AG04449 (cell line): ENCODE data around the gene RDH5.

Experiments
- CTCF ChIA-PET: fragments of 350-600 bp; formaldehyde crosslinking; extraction: SDS; loops from one replicate; lab custom pipeline; 2021; ENCODE audit warnings: antibody characterized with exemption; lab: Yijun Ruan, JAX
- POLR2A ChIA-PET: fragments of 400-600, 350-600 bp; formaldehyde crosslinking; extraction: SDS; loops from one replicate; lab custom pipeline; 2020; ENCODE audit warnings: antibody characterized with exemption, inconsistent platforms; lab: Yijun Ruan, JAX
- DNase-seq: peaks from one replicate; pipeline ENCODE4 v3.0.0-alpha.2; 2010; ENCODE audit warnings: low read depth, low spot score
- H3K4me3 ChIP-seq: 2 replicates; pipeline ENCODE4 v1.5.1; 2011; ENCODE audit warnings: low read depth, mild to moderate bottlenecking, control low read depth, low read length
- CTCF ChIP-seq: IDR thresholded peaks from one replicate; pipeline ENCODE4 v1.5.1; 2011; ENCODE audit warnings: mild to moderate bottlenecking, moderate library complexity, low read length, control low read depth, inconsistent platforms; ENCODE audit not compliant: insufficient read depth; ENCODE audit errors: missing control alignments

Gene RDH5

GRCh38 chr12:55725556-55725955 is 5.4 kb downstream of the RDH5 start:
- ChIA-PET CTCF (interaction anchor here (0.6 to 7.1 kb wide), 7 partner anchors 9 to 304 kb away, joined by 3 to 79 read pairs (median 3); partner anchors contain the start of gene BLOC1S1), POLR2A (no interaction called here)
- no peak for TF ChIP-seq CTCF
- DNase-seq = no peak
- peak overlapping the region; percentile 23 for H3K4me3 ChIP-seq

GRCh38 chr12:55726971-55727370 is 6.8 kb downstream of the RDH5 start:
- ChIA-PET POLR2A (no interaction called here), CTCF (interaction anchor here (4.3 kb wide), 1 partner anchor 12 kb away, joined by 63 read pairs; no protein-coding TSS in a partner anchor)
- DNase-seq = no peak
- H3K4me3 ChIP-seq = peak overlapping the region; percentile 88
- no peak for TF ChIP-seq CTCF

GRCh38 chr12:55727643-55728185 is 7.5 kb downstream of the RDH5 start:
- no peak for TF ChIP-seq CTCF
- peak overlapping the region; percentile 88 for H3K4me3 ChIP-seq
- ChIA-PET CTCF (interaction anchor here (4.3 kb wide), 1 partner anchor 11 kb away, joined by 63 read pairs; no protein-coding TSS in a partner anchor), POLR2A (no interaction called here)
- no peak for DNase-seq

GRCh38 chr12:55728186-55728938 is 8.2 kb downstream of the RDH5 start:
- POLR2A ChIA-PET = interaction anchor here (0.6 to 2.2 kb wide), 8 partner anchors 8 to 793 kb away, joined by 3 to 39 read pairs (median 12); partner anchors contain the start of genes BLOC1S1, GDF11, RAB5B and RBMS2
- CTCF ChIA-PET = interaction anchor here (1.7 to 4.3 kb wide), 3 partner anchors 10 to 72 kb away, joined by 5 to 63 read pairs (median 14); no protein-coding TSS in a partner anchor

GRCh38 chr12:55728939-55729818 is 9.0 kb downstream of the RDH5 start, which contains the start of gene CD63:
TSS of gene CD63 (minus strand) at chr12:55729009. CDS start at chr12:55728341, 668 bp downstream.
- POLR2A ChIA-PET = interaction anchor here (0.6 to 2.2 kb wide), 13 partner anchors 9 to 792 kb away, joined by 3 to 39 read pairs (median 5); partner anchors contain the start of genes BLOC1S1, DNAJC14, GDF11 and ITGA7
- H3K4me3 ChIP-seq = peak within 1 kb of the TSS; percentile 88

More at GRCh38 chr12:55728186-55728938, 8.2 kb downstream of the RDH5 start:
- DNase-seq = no peak
- no peak for TF ChIP-seq CTCF
- H3K4me3 ChIP-seq = peak overlapping the region; percentile 88

More at GRCh38 chr12:55728939-55729818, 9.0 kb downstream of the RDH5 start, which contains the start of gene CD63:
- DNase-seq = no peak
- CTCF ChIA-PET = interaction anchor here (0.7 to 4.3 kb wide), 12 partner anchors 8 to 460 kb away, joined by 3 to 63 read pairs (median 5); partner anchors contain the start of genes BLOC1S1 and SMARCC2
- no peak for TF ChIP-seq CTCF
